Parathyroid adenoma (tissue), 2 donors: Measurements from ENCODE around the gene CBL.

Experiments
- H2AFZ ChIP-seq: fragments of 300-600 bp; sonication (generic); one replicate; pipeline ENCODE4 v1.7.0; 2017; ENCODE audit warnings: antibody characterized with exemption, mild to moderate bottlenecking
- H3K27ac ChIP-seq: fragments of 300-600 bp; sonication (generic); one replicate; pipeline ENCODE4 v1.7.0; 2017
- H3K27me3 ChIP-seq: fragments of 300-600 bp; sonication (generic); one replicate; pipeline ENCODE4 v1.7.0; 2017; ENCODE audit warnings: low read length; ENCODE audit not compliant: control insufficient read depth, insufficient read depth
- H3K36me3 ChIP-seq: fragments of 300-600 bp; sonication (generic); one replicate; pipeline ENCODE4 v1.7.0; 2017; ENCODE audit warnings: low read length; ENCODE audit not compliant: control insufficient read depth, insufficient read depth
- H3K4me1 ChIP-seq: fragments of 300-600 bp; sonication (generic); one replicate; pipeline ENCODE4 v1.7.0; 2017; ENCODE audit warnings: control low read depth
- H3K4me2 ChIP-seq: fragments of 300-600 bp; sonication (generic); one replicate; pipeline ENCODE4 v1.7.0; 2017; ENCODE audit warnings: low read length
- H3K4me3 ChIP-seq: fragments of 300-600 bp; sonication (generic); one replicate; pipeline ENCODE4 v1.7.0; 2017; ENCODE audit warnings: low read depth, low read length
- H3K79me2 ChIP-seq: fragments of 300-600 bp; sonication (generic); one replicate; pipeline ENCODE4 v1.7.0; 2017; ENCODE audit warnings: control low read depth
- H3K9ac ChIP-seq: fragments of 300-600 bp; sonication (generic); one replicate; pipeline ENCODE4 v1.7.0; 2017; ENCODE audit warnings: mild to moderate bottlenecking
- H3K9me3 ChIP-seq: fragments of 300-600 bp; sonication (generic); one replicate; pipeline ENCODE4 v1.7.0; 2017; ENCODE audit warnings: low read length; ENCODE audit not compliant: control insufficient read depth
- TF ChIP-seq, protein P1 (sequence below): fragments of 300-600 bp; sonication (generic); IDR thresholded peaks from one replicate; pipeline ENCODE4 v1.7.0; 2017; ENCODE audit warnings: antibody characterized with exemption, mild to moderate bottlenecking
- donor health status: primary hyperparathyroidism.

Gene CBL

DNA sequence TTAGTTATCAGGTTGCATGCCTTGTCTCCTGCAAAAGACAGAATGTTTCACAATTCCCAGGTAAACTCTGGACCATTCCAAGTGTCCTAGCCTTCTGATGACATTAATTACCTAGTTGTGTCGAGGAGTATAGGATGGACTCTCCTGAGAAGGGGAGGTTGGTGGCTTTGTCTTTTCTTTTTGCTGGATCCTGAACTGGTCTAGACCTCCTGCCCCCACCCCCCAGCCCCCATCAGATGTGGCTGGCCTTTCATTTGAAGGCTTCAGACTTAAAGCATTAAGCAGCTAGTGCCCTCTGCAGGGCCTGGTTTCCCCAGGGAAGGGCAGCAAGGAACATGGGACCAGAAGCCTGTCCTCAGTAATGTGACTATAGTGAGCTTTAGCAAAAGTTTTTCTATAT is 101.1 kb downstream of the CBL start:
- H3K9ac ChIP-seq, result no peak overlapping the region
- no peaks in the 10 kb centered on the region for H3K27me3 ChIP-seq
- H3K27ac ChIP-seq, result no peak overlapping the region
- no peak overlapping the region for H2AFZ ChIP-seq
- H3K9me3 ChIP-seq, result no peaks in the 10 kb centered on the region
- no peak overlapping the region for H3K4me2 ChIP-seq
- TF ChIP-seq, protein P1, sequence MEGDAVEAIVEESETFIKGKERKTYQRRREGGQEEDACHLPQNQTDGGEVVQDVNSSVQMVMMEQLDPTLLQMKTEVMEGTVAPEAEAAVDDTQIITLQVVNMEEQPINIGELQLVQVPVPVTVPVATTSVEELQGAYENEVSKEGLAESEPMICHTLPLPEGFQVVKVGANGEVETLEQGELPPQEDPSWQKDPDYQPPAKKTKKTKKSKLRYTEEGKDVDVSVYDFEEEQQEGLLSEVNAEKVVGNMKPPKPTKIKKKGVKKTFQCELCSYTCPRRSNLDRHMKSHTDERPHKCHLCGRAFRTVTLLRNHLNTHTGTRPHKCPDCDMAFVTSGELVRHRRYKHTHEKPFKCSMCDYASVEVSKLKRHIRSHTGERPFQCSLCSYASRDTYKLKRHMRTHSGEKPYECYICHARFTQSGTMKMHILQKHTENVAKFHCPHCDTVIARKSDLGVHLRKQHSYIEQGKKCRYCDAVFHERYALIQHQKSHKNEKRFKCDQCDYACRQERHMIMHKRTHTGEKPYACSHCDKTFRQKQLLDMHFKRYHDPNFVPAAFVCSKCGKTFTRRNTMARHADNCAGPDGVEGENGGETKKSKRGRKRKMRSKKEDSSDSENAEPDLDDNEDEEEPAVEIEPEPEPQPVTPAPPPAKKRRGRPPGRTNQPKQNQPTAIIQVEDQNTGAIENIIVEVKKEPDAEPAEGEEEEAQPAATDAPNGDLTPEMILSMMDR, result no peak
- no peaks in the 10 kb centered on the region for H3K36me3 ChIP-seq
- no peaks in the 10 kb centered on the region for H3K4me1 ChIP-seq
- H3K4me3 ChIP-seq, result no peak overlapping the region
- H3K79me2 ChIP-seq, result no peaks in the 10 kb centered on the region

- TF ChIP-seq, protein P1, result no peak
- Histone ChIP-seq H3K27ac (no peak overlapping the region), H3K36me3 (no peaks in the 10 kb centered on the region), H2AFZ (no peak overlapping the region), H3K9me3 (no peaks in the 10 kb centered on the region), H3K79me2 (no peaks in the 10 kb centered on the region), H3K4me2 (no peak overlapping the region), H3K4me3 (no peak overlapping the region), H3K9ac (no peak overlapping the region), H3K27me3 (no peaks in the 10 kb centered on the region), H3K4me1 (no peaks in the 10 kb centered on the region)
Observed at GRCh38 chr11:119307974-119308373, 101.8 kb downstream of the CBL start.

DNA sequence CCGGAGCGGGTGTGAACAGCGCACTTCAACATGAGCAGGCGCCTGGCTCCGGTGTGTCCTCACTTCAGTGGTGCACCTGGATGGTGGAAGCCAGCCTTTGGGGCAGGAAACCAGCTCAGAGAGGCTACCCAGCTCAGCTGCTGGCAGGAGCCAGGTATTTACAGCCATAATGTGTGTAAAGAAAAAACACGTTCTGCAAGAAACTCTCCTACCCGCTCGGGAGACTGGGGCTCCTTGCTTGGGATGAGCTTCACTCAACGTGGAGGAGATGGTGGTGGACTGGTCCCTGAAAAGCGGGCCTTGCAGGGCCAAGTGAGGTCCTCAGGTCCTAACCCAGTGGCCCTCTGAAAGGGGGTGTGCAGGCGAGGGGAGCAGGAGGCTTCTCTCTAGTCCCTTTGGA is 103.3 kb downstream of the CBL start:
- no peak overlapping the region for H2AFZ ChIP-seq
- TF ChIP-seq, protein P1, result no peak
- H3K36me3 ChIP-seq, result no peaks in the 10 kb centered on the region
- H3K9ac ChIP-seq, result no peak overlapping the region
- H3K27me3 ChIP-seq, result no peaks in the 10 kb centered on the region
- no peaks in the 10 kb centered on the region for H3K4me1 ChIP-seq
- H3K4me2 ChIP-seq, result no peak overlapping the region
- no peak overlapping the region for H3K27ac ChIP-seq
- H3K79me2 ChIP-seq, result no peaks in the 10 kb centered on the region
- H3K4me3 ChIP-seq, result no peak overlapping the region
- no peaks in the 10 kb centered on the region for H3K9me3 ChIP-seq

GRCh38 chr11:119309953-119310681 is 104.0 kb downstream of the CBL start:
- H3K9me3 ChIP-seq, result no peaks in the 10 kb centered on the region
- H2AFZ ChIP-seq, result no peak overlapping the region
- no peaks in the 10 kb centered on the region for H3K27me3 ChIP-seq
- no peak overlapping the region for H3K27ac ChIP-seq
- no peaks in the 10 kb centered on the region for H3K79me2 ChIP-seq
- no peak overlapping the region for H3K9ac ChIP-seq
- TF ChIP-seq, protein P1, result no peak
- H3K36me3 ChIP-seq, result no peaks in the 10 kb centered on the region
- H3K4me2 ChIP-seq, result no peak overlapping the region
- no peak overlapping the region for H3K4me3 ChIP-seq
- H3K4me1 ChIP-seq, result no peaks in the 10 kb centered on the region

DNA sequence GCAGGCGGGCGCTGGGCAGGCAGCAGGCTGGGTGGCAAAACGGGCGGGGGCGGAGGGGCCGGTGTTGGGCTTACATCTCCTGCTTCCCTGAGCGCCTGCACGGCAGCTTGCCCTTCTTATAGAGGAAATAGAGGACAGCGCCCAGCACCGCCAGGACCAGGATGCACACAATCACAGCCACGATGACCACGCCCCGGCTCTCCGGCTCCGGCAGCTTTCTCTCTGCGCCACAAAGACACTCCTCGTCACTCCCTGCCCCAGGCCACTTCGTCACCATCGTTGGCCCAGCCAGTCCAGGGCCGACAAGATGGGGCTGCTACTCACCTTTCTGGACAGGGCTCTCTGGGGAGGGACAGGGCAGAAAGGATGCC is 104.5 kb downstream of the CBL start:
- Histone ChIP-seq H3K4me2 (no peak overlapping the region), H3K36me3 (no peaks in the 10 kb centered on the region), H3K4me3 (no peak overlapping the region), H2AFZ (no peak overlapping the region), H3K27ac (no peak overlapping the region), H3K9ac (no peak overlapping the region), H3K9me3 (no peaks in the 10 kb centered on the region), H3K79me2 (no peaks in the 10 kb centered on the region), H3K27me3 (no peaks in the 10 kb centered on the region), H3K4me1 (no peaks in the 10 kb centered on the region)
- TF ChIP-seq, protein P1, result no peak
